ENCODE data around the gene GGCX. TPM values are rescaled to one million over a fixed set of nuclear protein-coding genes. Genes with fewer than 3 reads are reported as not detected.

Gene GGCX
- total RNA-seq, 1 experiment from 2014 or later = 60.5 TPM

DNA sequence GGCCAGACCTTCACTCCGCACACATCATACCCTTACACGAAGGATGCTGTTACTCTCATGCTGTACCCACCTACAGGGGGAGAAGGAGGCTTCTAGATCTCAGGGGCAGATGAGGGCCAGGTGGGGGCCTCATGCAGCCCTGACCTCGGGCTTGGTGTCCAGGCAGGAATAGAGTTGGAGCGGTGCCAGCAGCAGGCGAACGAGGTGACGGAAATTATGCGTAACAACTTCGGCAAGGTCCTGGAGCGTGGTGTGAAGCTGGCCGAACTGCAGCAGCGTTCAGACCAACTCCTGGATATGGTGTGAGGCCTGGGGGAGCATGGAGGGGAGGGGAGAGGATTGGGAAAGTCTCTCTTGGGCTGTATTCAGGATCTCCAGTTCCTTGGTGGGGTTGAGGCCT is 30.3 kb upstream of the GGCX start:
- TF ChIP-seq, protein P1, sequence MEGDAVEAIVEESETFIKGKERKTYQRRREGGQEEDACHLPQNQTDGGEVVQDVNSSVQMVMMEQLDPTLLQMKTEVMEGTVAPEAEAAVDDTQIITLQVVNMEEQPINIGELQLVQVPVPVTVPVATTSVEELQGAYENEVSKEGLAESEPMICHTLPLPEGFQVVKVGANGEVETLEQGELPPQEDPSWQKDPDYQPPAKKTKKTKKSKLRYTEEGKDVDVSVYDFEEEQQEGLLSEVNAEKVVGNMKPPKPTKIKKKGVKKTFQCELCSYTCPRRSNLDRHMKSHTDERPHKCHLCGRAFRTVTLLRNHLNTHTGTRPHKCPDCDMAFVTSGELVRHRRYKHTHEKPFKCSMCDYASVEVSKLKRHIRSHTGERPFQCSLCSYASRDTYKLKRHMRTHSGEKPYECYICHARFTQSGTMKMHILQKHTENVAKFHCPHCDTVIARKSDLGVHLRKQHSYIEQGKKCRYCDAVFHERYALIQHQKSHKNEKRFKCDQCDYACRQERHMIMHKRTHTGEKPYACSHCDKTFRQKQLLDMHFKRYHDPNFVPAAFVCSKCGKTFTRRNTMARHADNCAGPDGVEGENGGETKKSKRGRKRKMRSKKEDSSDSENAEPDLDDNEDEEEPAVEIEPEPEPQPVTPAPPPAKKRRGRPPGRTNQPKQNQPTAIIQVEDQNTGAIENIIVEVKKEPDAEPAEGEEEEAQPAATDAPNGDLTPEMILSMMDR (conservative IDR thresholded peaks at IDR 0.05; ENCODE audit: low read depth, low read length) = no peak
- no peak for TF ChIP-seq EZH2 (IDR thresholded peaks at IDR 0.05; ENCODE audit: borderline replicate concordance, low read depth, low read length, poor library complexity, severe bottlenecking)
- Histone ChIP-seq H3K36me3 (ENCODE audit: insufficient read depth, low read length, poor library complexity, severe bottlenecking) (no peaks in the 10 kb centered on the region), H3K27ac (ENCODE audit: low read depth, low read length, poor library complexity, severe bottlenecking) (no peak overlapping the region), H3K4me1 (ENCODE audit: insufficient read depth, low read length, poor library complexity, severe bottlenecking) (peaks cover 16% of the 10 kb centered on the region), H3K9me3 (ENCODE audit: low read depth, low read length, poor library complexity, severe bottlenecking) (no peaks in the 10 kb centered on the region), H3K4me3 (ENCODE audit: low read depth, low read length, poor library complexity, severe bottlenecking) (no peak overlapping the region), H3K27me3 (replicated peaks; ENCODE audit: insufficient read depth, low read depth, low read length, poor library complexity) (no peaks in the 10 kb centered on the region)
- DNase-seq (ENCODE audit: low spot score) = no peak
- ChIA-PET CTCF (no interaction called here), POLR2A (ENCODE audit: low non-redundant PET) (no interaction called here)
- BruUV-seq (replicated peaks) = no TSS peak
- intact Hi-C loops (cut with micrococcal nuclease; ENCODE audit: unreplicated experiment) = no loop called here

GRCh38 chr2:85590950-85591349 is 29.7 kb upstream of the GGCX start:
- intact Hi-C loops (cut with micrococcal nuclease; ENCODE audit: unreplicated experiment) = no loop called here
- TF ChIP-seq EZH2 (IDR thresholded peaks at IDR 0.05; ENCODE audit: borderline replicate concordance, low read depth, low read length, poor library complexity, severe bottlenecking) = no peak
- TF ChIP-seq, protein P1 (conservative IDR thresholded peaks at IDR 0.05; ENCODE audit: low read depth, low read length) = no peak
- no peaks in the 10 kb centered on the region for H3K27me3 ChIP-seq (replicated peaks; ENCODE audit: insufficient read depth, low read depth, low read length, poor library complexity)
- CTCF ChIA-PET = no interaction called here
- DNase-seq (ENCODE audit: low spot score) = no peak
- H3K9me3 ChIP-seq (ENCODE audit: low read depth, low read length, poor library complexity, severe bottlenecking) = no peaks in the 10 kb centered on the region
- H3K27ac ChIP-seq (ENCODE audit: low read depth, low read length, poor library complexity, severe bottlenecking) = peak overlapping the region; percentile 56
- H3K4me3 ChIP-seq (ENCODE audit: low read depth, low read length, poor library complexity, severe bottlenecking) = no peak overlapping the region
- no peaks in the 10 kb centered on the region for H3K36me3 ChIP-seq (ENCODE audit: insufficient read depth, low read length, poor library complexity, severe bottlenecking)
- no TSS peak for BruUV-seq (replicated peaks)
- peaks cover 16% of the 10 kb centered on the region for H3K4me1 ChIP-seq (ENCODE audit: insufficient read depth, low read length, poor library complexity, severe bottlenecking)
- POLR2A ChIA-PET (ENCODE audit: low non-redundant PET) = no interaction called here

GRCh38 chr2:85589982-85590791 is 28.9 kb upstream of the GGCX start:
- CTCF ChIA-PET = no interaction called here
- POLR2A ChIA-PET (ENCODE audit: low non-redundant PET) = no interaction called here
- no TSS peak for BruUV-seq (replicated peaks)
- Histone ChIP-seq H3K27me3 (replicated peaks; ENCODE audit: insufficient read depth, low read depth, low read length, poor library complexity) (no peaks in the 10 kb centered on the region), H3K27ac (ENCODE audit: low read depth, low read length, poor library complexity, severe bottlenecking) (peak overlapping the region; percentile 56), H3K4me3 (ENCODE audit: low read depth, low read length, poor library complexity, severe bottlenecking) (no peak overlapping the region), H3K4me1 (ENCODE audit: insufficient read depth, low read length, poor library complexity, severe bottlenecking) (peaks cover 17% of the 10 kb centered on the region), H3K9me3 (ENCODE audit: low read depth, low read length, poor library complexity, severe bottlenecking) (no peaks in the 10 kb centered on the region), H3K36me3 (ENCODE audit: insufficient read depth, low read length, poor library complexity, severe bottlenecking) (no peaks in the 10 kb centered on the region)
- DNase-seq (ENCODE audit: low spot score) = peak; percentile 58
- no peak for TF ChIP-seq EZH2 (IDR thresholded peaks at IDR 0.05; ENCODE audit: borderline replicate concordance, low read depth, low read length, poor library complexity, severe bottlenecking)
- TF ChIP-seq, protein P1 (conservative IDR thresholded peaks at IDR 0.05; ENCODE audit: low read depth, low read length) = no peak
- intact Hi-C loops (cut with micrococcal nuclease; ENCODE audit: unreplicated experiment) = no loop called here
